ENCODE data around the gene AQP11.

The AQP11 gene

DNA sequence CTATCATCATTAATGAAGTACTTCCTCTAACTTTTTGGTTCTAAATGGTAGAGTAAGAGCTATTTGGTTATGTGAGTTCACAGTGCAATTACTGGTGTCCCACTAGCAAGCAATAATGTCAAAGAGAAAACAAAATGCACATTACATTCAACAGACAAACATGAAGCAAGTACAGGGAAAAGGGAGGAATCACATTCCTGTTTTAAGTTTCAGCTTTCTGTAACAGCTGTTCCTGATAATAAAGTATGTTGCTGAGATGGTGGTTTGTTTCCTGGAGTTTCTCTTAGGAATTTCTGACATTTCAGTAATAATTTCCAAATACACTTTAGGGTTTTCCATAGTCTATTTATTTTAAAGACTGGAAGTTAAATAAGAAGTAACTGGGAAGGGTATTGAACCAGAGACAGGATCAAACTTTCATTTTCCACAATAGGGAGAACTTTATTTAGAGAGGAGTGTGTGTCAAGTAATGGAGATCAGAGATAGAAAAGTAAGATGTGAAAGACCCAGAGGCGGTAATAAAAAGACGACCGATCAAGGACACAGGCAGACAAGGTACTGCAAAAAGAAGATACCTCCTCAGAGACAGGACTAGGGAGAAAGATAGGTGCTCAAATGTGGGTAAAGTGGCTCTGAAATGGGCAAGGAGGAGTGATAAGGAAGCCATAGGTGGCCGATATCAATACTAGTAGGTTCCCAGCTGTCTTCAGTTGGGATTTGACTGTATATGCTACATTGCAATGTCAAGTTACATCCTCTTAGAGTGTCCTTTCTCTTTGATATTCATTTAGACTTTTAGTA lies 68.7 kb downstream of the AQP11 start:
- DNase-seq (ENCODE audit: low read depth in 1 of 2, low spot score in 1 of 2): no peak

Measured in activated T-helper 1 cell treated with anti-CD3 and anti-CD28 coated beads, Interleukin-2, amount 50 U/mL, for 16 hours (primary cell).